ENCODE measurements around the gene KRT34.

KRT34 gene

GRCh38 chr17:41394254-41394996 is 12.3 kb upstream of the KRT34 start:
- H3K4me3 ChIP-seq (ENCODE audit: low read depth, low read length) = no peak overlapping the region
- no peak for TF ChIP-seq CTCF (conservative IDR thresholded peaks at IDR 0.05; ENCODE audit: low read depth, low read length)
- DNase-seq (ENCODE audit: low read depth) = no peak

GRCh38 chr17:41393826-41394225 is 11.7 kb upstream of the KRT34 start:
- no peak overlapping the region for H3K4me3 ChIP-seq (ENCODE audit: low read depth, low read length)
- DNase-seq (ENCODE audit: low read depth) = no peak
- no peak for TF ChIP-seq CTCF (conservative IDR thresholded peaks at IDR 0.05; ENCODE audit: low read depth, low read length)

DNA sequence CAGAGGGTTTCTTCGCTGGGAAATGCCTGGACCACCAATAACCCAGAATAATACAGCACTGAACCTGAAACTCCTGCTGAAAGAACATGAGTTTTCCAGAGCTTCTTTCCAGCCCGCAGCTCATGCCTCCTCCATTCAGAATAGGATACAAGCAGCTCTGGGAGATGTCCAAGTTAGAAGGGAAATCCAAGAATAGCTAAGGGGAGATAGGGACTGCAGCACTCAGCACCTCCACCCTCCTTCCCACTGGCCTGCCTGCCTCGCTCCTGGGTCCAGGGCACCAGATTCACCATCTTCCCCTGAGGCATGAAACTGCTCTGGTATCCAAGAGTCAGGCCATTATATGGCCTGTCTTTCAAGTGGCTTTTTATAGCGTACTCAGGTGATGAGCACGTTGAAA is 11.2 kb upstream of the KRT34 start:
- TF ChIP-seq CTCF (conservative IDR thresholded peaks at IDR 0.05; ENCODE audit: low read depth, low read length) = no peak
- peak; percentile 9 for DNase-seq (ENCODE audit: low read depth)
- no peak overlapping the region for H3K4me3 ChIP-seq (ENCODE audit: low read depth, low read length)

GRCh38 chr17:41392278-41392677 is 10.2 kb upstream of the KRT34 start:
- peak; percentile 71 for DNase-seq (ENCODE audit: low read depth)
- no peak for TF ChIP-seq CTCF (conservative IDR thresholded peaks at IDR 0.05; ENCODE audit: low read depth, low read length)

GRCh38 chr17:41391535-41391934 is 9.4 kb upstream of the KRT34 start:
- no peak for DNase-seq (ENCODE audit: low read depth)
- no peak for TF ChIP-seq CTCF (conservative IDR thresholded peaks at IDR 0.05; ENCODE audit: low read depth, low read length)
- no peak overlapping the region for H3K4me3 ChIP-seq (ENCODE audit: low read depth, low read length)

More at GRCh38 chr17:41392278-41392677, 10.2 kb upstream of the KRT34 start:
- H3K4me3 ChIP-seq (ENCODE audit: low read depth, low read length) = no peak overlapping the region

GRCh38 chr17:41390411-41390938 is 8.4 kb upstream of the KRT34 start:
- TF ChIP-seq CTCF (conservative IDR thresholded peaks at IDR 0.05; ENCODE audit: low read depth, low read length) = no peak
- H3K4me3 ChIP-seq (ENCODE audit: low read depth, low read length) = no peak overlapping the region
- no peak for DNase-seq (ENCODE audit: low read depth)

GRCh38 chr17:41387670-41388069 is 5.6 kb upstream of the KRT34 start:
- no peak overlapping the region for H3K4me3 ChIP-seq (ENCODE audit: low read depth, low read length)
- DNase-seq (ENCODE audit: low read depth) = no peak
- TF ChIP-seq CTCF (conservative IDR thresholded peaks at IDR 0.05; ENCODE audit: low read depth, low read length) = no peak

Measured in choroid plexus epithelial cell (primary cell).